IPS-NIHi11 (cell line): ENCODE results near the gene SNX32.
"Not testable (repeated sequence)": the region's sequence is repeated elsewhere in the genome, so short reads cannot be mapped to it uniquely, and the experiment has no call there.

Experiments used
- DNase-seq: peaks from one replicate; pipeline ENCODE4 v3.0.0; 2012; ENCODE audit warnings: mixed read lengths, low spot score

SNX32 gene

GRCh38 chr11:65826984-65827735 is 6.6 kb upstream of the SNX32 start:
- peak; percentile 2 for DNase-seq

- DNase-seq: peak; percentile 9
These were observed 4.3 kb upstream of the SNX32 start for GRCh38 chr11:65829459-65829858.

- not testable (repeated sequence) for DNase-seq
These were observed 1.5 kb upstream of the SNX32 start for GRCh38 chr11:65832231-65832630.

GRCh38 chr11:65834202-65834601 is 439 bp downstream of the SNX32 start:
- no peak for DNase-seq

- no peak for DNase-seq
These were observed 8.4 kb downstream of the SNX32 start for GRCh38 chr11:65842144-65842543.

- DNase-seq: no peak
These were observed 10.0 kb downstream of the SNX32 start for GRCh38 chr11:65843811-65844210.

- DNase-seq: no peak
These were observed 10.6 kb downstream of the SNX32 start for GRCh38 chr11:65844231-65844872.

- DNase-seq: no peak
These were observed 14.0 kb downstream of the SNX32 start for GRCh38 chr11:65847746-65848145.

GRCh38 chr11:65848693-65849092 is 14.9 kb downstream of the SNX32 start:
- not testable (repeated sequence) for DNase-seq

- no peak for DNase-seq
These were observed 15.6 kb downstream of the SNX32 start for GRCh38 chr11:65849366-65849765.

GRCh38 chr11:65849771-65850216 is 16.0 kb downstream of the SNX32 start:
- no peak for DNase-seq

GRCh38 chr11:65850217-65851082 is 16.7 kb downstream of the SNX32 start:
- no peak for DNase-seq

- peak; percentile 85 for DNase-seq
These were observed 17.4 kb downstream of the SNX32 start for GRCh38 chr11:65851083-65851579.

GRCh38 chr11:65851811-65852507 is 18.2 kb downstream of the SNX32 start:
- no peak for DNase-seq

GRCh38 chr11:65852508-65853245 is 18.9 kb downstream of the SNX32 start:
- DNase-seq: no peak

- DNase-seq: no peak
These were observed 19.6 kb downstream of the SNX32 start for GRCh38 chr11:65853246-65853979.

- no peak for DNase-seq
These were observed 20.4 kb downstream of the SNX32 start for GRCh38 chr11:65854161-65854592.

GRCh38 chr11:65854852-65855837 is 21.4 kb downstream of the SNX32 start:
- no peak for DNase-seq

- no peak for DNase-seq
These were observed 22.2 kb downstream of the SNX32 start for GRCh38 chr11:65855927-65856363.
